OCI-M2 (cell line): Measurements from ENCODE around the gene SUPT4H1.

Experiments used
- DNase-seq: peaks from one replicate; lab custom pipeline; 2025; ENCODE audit not compliant: unreplicated experiment; lab: John Stamatoyannopoulos, UW

Gene SUPT4H1

DNA sequence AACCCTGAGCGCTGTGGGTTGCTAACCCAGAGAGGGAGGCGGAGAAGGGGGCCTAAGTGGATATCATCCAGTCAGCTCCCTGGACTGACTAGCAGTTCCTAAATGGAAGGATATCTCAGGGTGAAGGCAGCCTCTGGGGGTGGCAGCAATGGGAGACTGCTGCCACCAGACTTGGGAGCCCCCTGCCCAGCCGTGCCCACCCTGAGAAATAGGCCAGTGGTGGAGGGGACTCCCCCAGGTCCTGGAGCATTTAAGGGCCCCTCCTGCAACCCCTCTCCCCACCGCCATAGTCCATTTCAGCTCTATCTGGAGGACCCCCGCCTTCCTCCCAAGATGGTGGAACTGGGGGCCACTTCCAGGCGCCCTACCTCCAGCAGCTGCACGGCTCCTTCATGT is 31.8 kb downstream of the SUPT4H1 start:
- DNase-seq, result no peak

DNA sequence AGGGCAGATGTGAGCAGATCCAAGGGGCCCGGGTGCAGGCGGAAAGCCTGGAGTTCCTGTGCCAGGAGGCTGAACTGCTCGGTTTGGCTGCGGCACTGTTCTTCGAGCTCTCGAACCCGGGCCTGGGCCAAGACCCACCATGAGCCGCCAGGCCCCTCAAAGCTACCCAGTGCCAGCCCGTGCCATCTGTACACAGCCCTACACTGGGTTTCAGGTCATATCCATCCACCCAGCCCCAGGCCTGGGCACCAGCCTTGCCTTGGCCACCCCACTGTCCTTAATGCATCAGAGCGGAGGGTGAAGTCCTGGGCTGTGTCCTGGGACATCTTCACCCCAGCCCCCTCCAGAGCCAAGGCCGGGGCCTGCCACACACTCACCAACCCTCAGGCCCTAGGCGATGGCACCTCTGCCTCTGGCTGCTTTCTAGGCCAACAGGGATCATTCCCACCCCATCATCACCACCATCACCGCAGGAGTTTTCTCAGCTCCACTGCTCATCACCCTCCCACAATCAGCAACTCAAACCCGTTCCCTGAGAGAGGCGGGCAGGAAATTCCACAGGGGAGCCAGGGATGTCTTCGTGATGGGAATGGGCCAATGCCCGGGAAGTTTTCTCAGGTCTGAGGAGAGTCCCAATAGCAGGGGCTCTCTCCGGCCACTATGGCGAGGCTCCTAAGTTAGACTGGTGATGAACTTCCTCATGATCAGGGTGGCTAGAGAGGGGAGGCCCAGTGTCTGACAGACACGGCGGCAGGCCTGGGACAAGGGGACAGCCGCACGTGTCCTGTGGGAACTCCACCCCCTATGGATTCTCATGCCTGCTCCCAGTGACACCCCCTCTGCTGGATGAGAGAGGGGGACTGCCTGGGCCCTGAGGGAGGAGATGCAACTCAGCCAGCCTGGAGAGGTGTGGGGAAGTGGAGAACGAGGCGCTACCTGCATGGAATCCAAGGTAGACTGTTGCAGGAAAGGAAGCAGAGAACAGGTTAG is 32.5 kb downstream of the SUPT4H1 start:
- DNase-seq, result no peak

DNA sequence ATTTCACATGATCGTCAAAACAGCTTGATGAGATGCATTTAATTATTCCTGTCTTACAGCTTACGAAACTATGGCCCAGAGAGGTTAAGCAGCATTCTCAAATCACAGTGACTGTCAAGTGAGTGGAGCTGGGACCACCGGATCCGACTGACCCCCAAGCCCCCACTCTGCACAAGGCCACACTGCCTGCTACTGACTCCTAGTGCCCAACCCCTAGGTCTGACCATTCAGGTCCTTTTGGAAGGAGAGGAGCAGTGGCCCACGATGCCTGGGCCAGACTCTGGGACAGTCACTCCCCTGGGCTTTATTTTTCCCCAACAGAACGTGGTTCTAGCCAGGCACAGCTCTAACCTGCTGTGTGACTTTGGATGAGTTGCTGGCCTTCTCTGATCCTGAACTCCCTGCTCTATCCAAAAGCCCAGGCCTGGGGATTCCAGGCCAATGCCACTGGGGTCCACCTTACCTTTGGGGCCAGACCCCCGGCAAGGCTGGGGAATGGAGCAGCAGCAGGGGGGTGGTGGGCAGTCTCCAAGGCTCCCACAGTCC is 33.3 kb downstream of the SUPT4H1 start:
- DNase-seq, result no peak

DNA sequence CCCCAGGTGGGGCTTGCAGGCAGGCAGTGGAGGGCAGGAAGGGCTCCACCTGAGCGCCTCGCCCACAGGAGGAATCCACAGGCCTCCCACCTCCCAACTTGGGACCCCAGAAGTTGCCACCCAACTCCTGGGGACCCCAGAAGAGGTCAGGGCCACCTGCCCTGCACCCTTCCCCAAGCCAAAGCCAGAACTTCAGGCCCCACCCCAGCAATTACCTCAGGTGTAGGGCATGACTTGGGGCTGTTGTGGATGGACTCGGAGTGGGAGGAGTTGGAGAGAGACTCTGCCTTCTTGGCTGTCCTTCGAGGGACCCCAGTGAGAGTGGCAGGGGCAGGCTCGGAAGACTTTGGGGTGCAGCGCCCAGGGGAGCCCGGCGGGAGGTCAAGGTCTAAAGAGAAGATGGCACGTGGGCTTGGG is 33.9 kb downstream of the SUPT4H1 start:
- no peak for DNase-seq

DNA sequence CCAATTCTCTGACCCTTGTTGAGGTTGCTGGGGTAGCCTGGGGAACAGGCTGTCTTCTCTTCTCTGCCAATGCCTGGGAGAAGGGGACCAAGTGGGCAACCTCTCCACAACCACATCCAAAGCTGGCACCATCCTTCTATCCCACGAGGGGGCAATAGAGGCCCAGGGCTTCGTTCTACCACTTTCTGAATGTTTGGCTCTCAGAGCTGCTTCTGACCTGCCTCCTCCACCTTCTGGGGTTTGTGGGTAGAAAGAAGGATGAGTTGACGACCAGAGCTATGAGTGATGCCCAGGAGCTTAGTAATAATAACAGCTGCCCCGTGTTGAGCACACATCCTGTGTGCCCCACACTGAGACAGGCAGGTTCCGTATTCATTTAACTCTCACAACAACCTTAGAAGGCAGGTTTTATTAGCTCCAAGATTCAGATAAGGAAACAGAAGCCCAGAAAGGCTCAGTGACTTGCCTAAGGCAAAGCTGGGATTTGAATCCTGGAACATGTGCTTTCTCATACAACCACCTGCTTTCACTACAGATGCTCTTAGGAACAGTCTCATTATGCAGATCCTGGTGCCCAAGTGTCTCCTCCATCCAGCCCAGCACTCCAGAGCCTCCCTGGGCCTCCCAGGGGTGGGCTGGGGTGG is 34.5 kb downstream of the SUPT4H1 start:
- no peak for DNase-seq

DNA sequence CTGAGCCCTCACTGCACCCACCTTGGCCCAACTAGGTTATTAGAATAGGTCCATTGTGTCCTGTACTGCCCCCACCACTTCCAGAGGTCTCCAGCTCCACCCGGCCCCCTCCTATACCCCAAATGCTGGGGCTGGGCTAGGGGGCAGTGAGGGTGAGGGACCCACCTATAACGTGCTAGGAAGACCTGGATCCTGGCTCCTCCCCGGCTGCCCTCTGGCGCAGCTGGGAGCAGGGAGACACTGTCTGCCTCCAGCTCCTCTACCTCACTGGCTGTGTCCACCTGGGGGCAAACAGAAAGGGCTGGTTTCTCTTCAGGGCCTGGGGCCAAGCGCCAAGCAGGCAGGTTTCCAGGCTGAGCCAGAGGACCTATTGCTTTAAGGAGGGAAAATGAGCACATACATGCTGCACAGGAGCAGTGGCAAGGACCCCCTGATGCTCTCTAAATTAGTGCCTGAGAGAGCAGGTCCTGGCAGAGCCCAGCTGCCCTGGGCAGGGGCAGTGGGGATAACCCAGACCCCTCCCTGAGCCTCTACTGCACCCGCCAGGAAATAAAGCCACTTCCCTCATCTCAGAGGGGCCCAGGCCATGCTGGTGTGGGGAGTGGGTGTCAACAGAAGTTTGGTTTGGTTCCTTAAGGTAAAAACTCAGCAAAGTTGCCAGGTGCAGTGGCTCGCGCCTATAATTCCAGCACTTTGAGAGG is 35.6 kb downstream of the SUPT4H1 start:
- DNase-seq, result no peak

DNA sequence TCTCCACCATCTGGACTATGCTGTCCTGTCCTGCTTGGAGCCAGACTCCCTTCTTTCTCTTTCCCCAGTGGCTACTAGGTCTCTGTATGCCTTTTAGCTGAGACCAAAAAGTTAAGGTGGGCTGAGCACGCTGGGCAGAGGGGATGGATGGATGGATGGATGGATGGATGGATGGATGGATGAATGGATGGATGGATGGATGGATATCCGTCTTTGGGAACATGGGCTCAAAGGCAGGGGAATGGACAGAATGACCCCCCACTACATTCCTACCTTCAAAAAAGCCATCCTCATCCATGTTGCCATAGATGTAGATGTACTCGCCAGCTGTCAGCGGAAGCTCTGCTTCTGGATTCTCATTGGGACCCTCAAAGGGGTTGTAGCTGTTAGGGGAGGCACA is 36.3 kb downstream of the SUPT4H1 start:
- no peak for DNase-seq

DNA sequence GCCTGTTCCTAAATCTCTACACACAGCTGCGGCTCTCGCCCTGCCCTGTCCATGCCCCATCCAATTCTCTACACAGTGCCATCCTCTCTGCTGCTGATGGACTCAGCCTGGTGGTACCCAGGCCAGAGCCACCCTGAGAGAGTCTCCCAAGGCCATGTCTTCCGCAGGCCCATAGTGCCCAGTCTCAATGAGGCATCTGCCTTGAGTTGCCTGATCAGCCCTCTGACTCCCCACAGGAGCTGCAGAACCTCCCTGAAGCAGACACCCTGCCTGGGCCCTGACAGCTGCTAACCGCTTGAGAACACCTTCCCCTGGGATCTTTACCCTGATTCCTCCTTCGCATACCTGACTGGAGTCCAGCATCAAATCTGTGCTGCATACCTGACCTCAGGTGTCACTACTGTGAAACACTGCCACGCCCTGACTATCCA is 36.7 kb downstream of the SUPT4H1 start:
- no peak for DNase-seq

DNA sequence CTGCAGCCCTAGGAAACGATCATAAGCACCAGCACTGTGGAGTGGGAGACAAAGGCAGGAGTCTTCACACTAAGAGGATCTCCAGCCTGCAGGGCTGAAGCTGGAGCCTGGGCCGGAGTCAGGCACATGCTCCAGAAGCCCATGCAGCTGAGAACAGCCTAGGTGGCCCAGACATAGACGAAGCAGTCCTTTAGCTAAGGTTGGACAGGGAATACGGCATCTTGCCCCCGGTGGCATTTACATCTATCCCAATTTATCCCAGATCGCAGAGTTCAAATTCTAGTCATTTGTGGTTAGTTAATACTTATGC is 37.3 kb downstream of the SUPT4H1 start:
- no peak for DNase-seq

DNA sequence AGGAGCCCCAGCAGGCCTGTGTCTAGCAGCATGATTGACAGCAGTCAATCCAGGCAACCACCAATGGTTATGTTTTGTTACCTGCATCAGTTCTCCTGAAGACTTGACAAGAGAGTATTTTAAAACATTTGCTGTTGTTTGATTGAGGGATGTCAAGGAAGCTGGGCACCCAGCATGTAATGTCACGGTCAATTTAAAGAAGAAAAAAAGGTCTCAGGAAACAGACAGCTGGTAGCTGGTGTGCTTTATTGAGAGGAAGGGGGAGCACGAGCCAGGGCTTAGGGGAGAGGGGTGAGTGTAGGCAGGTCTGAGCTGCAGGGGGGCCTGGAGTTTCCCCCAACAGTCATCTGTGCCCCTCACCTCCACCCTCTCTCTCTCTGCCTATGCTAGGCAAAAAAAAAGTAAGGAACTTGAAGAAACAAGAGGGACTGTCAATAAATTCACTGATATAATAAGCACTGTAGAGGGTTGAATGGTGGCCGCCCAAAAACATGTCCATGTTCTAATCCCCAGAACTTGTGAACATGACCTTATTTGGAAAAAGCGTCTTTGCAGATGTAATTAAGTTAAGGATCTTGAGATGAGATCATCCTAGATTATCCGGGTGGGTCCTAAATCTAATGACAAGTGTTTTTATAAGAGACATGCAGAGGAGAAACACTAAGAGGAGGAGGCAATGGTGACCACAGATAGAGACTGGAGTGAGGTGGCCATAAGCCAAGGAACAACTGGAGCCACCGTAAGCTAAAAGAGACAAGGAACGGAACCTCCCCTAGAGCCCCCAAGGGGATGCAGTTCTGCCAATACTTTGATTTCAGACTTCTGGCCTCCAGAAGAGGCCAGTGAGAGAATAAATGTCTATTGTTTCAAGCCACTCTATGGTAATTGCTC is 37.9 kb downstream of the SUPT4H1 start:
- no peak for DNase-seq

DNA sequence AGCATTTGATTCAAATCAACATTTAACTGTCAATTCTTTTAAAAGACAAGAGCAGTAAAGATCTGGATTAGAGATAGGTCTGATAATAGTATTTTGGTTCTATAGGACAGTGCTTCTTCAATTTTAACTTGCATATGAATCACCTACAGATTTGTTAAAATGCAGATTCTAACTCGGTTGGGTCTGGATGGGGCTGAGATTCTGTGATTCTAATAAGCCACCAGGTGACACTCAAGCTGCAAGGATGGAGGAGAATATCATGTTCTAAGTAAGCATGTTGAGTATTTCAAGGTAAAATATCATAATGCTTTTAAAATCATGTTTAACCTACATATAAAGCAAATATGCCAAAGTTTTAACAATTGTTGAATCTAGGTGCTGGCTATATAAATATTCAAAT is 39.2 kb downstream of the SUPT4H1 start:
- no peak for DNase-seq

DNA sequence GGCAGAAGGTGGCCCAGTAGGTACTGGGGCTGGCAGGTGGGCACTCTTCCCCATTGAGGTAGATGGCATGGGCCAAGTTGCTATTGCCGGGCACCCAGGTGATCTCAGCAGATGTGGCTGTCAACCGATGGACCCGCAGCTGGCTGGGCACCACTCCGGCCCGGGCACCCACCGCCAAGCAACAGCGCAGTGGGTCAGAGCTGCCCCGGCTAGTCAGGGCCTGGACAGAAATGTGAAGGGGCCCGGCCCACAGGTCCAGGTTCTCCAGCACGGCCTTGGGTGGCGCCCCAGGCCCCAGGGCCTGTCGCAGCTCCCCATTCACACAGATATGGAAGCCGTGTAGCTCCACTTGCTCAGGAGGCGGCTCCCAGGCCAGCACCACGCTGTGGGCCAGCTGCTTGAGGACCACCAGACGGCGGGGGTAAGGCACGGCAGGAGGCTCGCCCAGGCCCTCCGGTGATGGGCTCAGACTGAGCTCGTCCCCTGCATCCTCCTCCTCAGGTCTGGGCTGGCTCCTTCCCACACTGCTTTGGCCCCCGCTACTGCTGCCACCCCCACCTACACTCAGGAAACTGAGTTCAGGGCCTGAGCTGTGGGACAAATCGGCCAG is 39.9 kb downstream of the SUPT4H1 start:
- DNase-seq, result no peak

DNA sequence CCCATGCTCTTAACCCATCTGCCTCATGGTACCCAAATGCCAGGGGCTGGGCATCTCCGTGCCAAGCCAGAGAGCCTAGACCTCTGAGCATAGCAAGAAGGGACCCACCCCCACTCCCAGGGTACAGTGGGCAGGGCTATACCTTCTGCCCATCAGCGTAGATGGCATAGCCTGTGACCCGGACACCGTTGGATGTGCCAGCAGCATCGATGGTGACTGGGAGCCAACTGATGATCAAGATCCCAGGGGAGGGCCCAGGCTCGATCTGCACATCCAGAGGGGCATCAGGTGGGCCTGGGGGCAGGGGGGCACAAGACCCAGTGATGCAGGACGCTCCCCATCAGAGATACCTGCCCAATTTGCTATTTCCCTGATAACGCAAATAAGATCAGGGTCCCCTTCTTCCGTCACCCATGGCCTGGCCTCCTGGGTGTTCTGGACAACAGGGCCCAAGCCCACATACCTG is 40.5 kb downstream of the SUPT4H1 start:
- DNase-seq, result no peak

DNA sequence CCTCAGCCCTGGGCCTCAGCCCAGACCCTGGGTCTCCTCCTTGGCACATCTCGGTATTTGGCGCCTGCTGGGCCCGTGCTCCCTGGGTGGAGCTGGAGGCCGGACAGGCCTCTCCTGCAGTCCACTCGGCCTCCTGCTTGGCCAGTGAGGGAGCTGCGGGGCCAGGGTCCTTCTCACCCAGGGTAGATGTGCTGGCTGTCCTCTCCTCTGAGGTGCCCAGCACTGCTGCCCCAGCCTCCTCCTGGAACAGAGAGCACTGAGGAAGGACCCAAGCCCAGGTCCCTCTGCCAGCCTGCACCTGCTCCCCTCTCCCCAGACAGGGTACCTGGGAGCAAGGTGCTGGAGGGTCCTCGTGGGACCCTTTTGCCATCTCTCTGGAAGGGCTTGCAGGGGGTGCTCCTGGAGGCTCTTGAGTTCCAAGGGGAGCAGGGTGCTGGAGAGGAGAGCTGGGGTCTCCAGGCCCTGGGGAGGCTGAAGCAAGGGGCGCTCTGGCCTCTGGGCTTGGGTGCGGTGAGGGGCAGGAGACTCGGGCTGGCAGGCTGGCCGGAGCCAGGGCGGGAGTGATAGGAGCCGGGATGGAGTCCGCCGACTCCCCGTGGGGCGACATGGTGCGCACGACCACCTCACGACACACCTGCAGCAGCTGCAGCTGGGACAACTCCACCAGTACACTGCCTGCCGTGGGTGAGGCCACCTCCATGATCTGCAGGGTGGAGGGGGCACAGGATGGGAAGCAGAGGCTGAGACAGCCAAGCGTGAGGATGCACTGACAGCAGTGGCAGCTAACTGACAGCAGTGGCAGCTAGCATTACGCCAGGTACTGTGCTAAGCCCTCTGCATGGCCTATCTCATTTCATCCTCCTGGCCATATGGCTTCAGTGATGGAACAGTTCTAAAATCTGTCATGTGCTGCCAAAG is 41.2 kb downstream of the SUPT4H1 start:
- DNase-seq, result no peak

DNA sequence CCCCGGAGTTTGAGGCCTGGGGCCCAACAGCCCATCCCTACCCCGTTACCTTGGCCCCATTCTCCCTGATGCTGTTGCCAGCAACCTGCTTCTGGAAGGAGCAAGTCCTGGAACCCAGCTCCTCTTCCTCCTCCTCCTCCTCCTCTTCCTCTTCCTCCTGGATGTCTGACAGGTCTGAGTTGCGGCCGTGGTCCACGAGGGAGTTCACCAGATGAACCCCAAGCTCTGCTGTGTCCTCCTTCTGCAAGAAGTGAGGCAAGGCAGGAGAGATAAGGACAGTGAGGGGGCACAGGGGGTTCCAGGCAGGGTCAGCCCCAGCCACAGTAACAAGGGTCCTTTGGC is 42.1 kb downstream of the SUPT4H1 start:
- DNase-seq, result no peak

DNA sequence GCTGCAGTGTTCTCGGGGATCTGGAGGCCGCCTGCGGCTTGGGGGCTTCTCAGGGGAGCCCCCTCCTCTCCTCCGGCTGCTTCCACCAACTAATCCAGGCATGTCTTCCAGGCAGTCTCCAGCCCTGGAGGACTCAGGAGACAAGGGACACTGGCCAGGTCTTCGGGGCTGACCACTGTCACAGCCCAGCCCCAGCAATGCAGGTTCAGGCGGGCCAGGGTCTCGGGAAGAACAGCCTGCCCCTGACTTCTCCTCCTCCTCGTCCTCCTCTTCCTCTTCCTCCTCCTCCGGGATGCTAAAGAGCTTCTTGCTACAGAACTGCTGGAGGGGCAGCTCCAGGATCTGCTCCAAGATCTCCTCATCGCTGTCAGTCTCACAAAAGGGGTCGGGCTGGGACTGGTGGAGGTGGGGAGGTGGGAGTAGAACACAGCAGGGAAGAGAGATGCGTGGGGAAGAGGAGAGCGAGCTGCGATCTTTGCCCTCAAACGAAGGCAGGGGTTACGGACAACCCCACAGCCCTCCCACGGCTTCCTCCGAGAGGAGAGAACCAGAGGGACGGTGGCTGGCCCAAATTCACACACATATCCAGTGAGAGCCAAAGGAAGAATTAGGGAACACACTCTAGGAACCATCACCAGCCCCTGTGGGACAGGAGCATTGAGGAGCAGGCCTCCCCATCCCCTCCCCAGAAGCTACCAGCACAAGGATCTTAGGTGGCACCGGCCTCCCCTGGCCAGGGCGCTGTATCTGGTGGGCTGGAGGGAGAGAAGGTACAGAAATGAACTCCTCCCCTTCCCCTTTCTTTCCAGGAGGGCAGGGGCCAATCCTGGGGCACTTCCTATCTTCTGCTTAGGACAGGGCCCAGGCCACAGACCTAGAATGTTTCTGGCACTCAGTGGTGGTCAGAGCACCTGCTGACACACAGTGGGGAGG is 42.8 kb downstream of the SUPT4H1 start:
- no peak for DNase-seq

DNA sequence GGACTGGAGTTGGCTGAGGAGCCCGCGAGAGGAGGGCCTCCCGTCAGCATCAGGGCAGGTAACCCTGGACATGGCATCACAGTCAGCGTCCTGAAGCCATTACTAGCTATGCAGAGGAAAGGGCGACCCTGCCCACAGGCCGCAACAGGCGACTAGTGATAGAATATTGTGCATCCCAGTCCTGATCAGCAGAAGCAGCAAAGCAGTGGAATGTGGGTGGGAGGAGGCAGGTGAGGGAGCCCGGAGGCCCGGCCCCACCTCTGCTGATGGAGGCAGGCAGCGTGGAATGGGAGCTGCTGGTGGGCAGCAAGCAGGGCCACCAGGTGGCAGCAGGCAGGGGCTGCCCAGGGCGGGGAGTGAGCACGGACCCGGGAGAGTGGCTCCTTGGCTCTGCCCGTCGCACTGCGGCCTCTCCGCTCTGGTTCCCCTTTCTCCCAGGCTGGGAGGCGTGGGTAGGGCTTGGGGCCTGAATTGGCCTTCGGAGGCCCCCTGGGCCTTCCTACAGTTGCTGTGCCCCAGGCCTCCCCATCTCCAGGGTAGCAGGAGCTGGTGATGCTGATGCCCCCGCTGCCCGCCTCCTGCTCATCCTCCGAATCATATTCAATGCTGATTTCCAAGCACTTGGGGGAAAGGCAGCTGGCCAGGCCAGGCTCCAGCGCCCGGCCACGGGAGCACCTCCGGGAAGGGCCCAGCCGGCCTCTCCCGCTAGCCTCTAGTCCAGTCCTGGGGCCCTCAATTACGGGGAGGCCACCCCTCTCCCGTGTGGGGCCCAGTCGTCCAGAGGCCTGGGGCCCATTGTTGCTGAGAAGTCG is 43.6 kb downstream of the SUPT4H1 start:
- no peak for DNase-seq
